ENCODE results near the gene MRI1.
"Not testable (repeated sequence)": the region's sequence is repeated elsewhere in the genome, so short reads cannot be mapped to it uniquely, and the experiment has no call there.

Gene MRI1

GRCh38 chr19:13793317-13793716 lies 29.0 kb downstream of the MRI1 start:
- DNase-seq = not testable (repeated sequence)

GRCh38 chr19:13794398-13794756 lies 30.1 kb downstream of the MRI1 start:
- DNase-seq = peak in 12 of 56 donors; percentile 4 to 36 (median 8)

DNA sequence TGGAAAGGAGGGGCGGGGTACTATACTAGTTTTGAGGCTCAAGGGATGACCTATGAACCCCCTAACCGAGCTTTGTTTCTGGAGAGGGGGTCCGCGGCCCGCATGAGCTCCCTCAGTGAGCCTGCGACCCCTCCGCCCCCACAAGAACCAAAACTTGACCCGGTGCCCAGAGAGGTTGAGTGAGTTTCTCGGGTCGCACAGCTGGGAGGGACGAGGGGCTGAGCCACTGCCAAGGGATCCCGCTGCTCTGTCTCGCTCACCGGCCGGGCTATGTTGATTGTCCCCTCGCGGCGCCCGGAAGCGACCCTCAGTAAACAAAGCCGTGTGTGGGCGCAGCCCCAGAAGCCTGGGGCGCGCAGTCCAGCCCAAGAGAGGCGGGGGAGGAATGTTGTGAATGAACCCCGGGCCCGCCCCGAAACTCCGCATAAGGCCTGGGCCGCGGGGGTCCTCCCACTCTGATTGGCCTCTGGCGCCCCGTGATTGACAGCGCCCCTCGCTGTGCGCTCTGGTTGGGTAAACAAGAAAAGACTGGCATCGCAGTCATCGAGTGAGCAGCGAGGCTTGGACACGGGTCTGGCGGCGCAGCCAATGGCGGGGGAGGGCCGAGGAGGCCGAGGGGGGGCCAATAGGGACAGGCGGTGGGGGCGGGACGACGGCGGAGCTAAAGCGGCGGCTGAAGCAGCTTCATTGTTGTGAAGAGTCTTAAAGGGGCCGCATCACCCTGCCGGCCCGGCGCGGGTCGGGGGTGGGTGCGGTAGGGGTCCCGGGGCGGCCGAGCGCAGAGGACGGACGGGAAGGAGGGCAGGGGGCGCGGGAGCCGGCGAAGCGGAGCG lies 30.7 kb downstream of the MRI1 start, which contains the start of gene ZSWIM4:
ZSWIM4 (plus strand) TSS at position 687 of the 833 bp plus-strand sequence. CDS start 206 bp downstream, outside the sequence.
- peak; percentile 55 to 99 (median 97) for DNase-seq

GRCh38 chr19:13795595-13796300 lies 31.4 kb downstream of the MRI1 start:
- DNase-seq = peak in 3 of 56 donors; percentile 39 to 58 (median 49)

DNA sequence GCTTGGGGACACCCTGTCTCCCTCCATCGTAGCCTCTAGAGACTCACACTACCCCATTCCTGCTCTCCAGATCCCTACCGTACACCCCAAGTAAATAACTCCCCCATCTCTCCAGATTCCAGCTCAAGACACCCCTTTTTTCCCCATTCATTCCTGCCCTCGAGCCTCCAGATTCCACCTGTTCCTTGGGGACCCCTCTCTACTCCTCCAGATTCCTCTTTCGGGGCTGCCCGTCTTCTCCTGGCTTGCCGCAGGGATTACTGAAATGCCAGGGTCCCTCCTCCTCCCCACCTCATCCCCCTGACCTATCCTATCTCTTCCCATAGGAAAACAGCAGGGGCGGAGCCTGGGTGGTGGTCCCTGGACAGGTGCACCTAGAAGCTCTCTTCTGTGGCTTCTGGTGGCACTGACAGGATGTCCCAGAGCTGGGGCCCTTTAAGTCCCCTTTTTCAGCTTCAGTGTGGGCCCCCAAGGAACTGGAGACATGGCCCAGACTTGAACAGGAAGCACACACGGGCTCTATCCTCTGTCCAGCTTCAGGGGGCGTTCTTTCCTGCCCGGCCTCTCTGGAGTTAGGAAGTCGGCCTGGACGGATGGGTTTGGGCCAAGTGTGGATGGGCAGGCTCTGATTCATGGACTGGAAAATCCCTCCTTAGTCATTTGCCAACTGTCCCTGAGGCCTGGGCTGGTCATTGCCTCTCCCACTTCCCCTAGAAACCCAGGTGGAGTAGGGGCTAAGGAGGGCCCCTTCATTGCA lies 32.2 kb downstream of the MRI1 start:
- DNase-seq = peak in 4 of 56 donors; percentile 2 to 18 (median 9)

DNA sequence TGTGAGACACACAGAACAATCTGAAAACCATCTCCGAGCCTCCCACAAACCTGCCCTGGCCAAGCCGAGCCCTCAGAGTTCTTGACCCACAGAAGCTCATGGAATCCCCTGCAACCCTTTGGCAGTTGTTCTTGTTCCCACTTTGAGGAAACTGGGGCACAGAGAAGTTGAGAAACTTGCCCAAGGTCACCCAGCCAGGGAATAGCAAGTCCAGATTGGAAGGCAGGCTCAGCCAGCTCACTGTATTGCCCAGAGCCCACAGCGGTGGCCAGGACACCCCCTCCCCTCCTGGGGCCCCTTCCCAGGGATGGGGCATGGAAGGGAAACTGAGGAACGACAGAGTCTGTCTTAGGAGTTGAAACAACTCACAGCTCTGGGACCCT lies 32.7 kb downstream of the MRI1 start:
- DNase-seq = no peak

- no peak for DNase-seq
These were observed 33.5 kb downstream of the MRI1 start for GRCh38 chr19:13797870-13798269.

DNA sequence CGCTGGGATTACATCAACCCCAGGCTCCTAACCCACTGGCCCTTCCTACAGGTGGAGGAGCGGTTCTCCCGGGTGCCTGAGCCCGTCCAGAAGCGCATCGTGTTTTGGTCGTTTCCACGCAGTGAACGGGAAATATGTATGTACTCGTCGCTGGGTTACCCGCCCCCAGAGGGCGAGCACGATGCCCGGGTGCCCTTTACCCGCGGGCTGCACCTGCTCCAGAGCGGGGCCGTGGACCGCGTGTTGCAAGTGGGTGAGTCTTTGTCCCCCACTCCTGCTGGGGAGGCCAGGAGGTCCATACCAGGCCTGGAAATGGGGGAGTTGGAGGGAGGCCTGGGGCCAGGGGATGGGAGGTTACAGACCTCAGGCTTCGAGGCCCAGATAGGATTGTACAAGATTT lies 35.3 kb downstream of the MRI1 start:
- no peak for DNase-seq

- DNase-seq = no peak
These were observed 38.7 kb downstream of the MRI1 start for GRCh38 chr19:13803038-13803437.

DNA sequence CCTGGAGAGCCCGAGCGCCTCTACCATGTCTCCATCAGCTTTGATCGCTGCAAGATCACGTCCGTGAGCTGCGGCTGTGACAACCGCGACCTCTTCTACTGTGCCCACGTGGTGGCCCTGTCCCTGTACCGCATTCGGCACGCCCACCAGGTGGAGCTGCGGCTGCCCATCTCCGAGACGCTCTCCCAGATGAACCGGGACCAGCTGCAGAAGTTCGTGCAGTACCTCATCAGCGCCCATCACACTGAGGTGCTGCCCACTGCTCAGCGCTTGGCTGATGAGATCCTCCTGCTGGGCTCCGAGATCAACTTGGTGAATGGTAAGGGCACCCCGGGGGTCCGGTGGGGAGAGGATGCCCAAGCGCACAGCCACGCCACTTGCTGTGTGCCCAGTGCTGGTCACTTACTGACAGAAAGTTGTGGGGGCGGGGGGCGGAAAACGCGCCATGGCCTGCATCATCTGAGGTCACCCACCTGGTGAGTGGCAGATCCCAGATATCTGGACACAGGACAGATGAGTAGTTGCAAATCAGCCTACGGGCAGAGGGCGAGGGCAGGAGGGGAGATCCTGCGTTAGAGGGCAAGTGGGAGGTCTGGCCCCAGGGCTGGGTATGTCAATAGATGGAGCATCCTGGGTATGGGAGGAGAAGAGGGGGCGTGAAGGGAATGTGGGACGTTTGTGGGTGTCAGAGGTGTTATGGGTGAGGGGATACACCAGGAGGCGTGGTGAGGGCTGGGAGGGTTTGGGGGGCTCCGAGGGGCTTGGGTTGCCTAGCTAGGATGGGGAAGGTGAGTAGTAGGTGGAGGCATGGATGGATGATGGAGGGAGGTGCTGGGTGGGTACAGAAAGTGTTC lies 40.7 kb downstream of the MRI1 start:
- DNase-seq = peak in 6 of 56 donors; percentile 7 to 41 (median 18)

DNA sequence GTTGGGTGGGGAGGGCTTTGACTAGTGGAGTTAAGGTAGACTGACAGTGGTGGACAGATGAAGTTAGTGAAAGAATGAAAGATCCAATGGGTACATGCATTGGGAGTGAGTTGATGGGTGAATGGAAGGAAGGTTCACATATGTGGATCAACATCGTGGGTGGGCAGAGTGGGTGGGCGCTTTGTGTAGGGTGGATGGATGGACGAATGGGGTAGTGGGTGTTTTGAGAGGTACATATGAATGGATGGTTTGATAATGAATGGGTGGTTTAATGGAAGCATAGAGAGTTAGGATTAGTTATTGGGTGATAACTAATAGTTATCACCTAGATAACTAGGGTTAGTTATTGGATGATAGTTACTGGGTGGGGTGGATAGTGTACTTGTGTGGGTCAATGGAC lies 42.4 kb downstream of the MRI1 start:
- DNase-seq = no peak

DNA sequence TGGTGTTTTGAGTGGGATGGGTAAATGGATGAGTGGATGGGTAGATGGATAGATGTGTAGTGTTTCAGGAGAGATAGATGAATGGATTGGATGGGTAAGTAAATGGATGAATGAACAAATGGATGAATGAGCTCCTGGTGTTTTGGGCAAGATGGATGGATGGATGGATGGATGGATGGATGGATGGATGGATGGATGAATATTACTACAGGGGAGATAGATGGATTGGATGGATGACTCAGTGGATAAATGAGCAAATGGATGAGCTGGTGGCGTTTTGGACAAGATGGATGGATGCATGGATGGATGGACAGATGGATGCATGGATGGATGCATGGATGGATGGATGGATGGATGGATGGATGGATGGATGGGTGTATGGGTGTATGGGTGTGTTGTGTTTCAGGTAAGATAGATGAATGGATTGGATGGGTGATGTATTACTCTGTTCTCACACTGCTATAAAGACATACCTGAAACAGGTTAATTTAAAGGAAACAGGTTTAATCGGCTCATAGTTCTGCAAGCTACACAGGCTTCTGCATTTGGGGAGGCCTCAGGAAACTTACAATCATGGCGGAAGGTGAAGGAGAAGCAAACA lies 43.2 kb downstream of the MRI1 start:
- DNase-seq = no peak

DNA sequence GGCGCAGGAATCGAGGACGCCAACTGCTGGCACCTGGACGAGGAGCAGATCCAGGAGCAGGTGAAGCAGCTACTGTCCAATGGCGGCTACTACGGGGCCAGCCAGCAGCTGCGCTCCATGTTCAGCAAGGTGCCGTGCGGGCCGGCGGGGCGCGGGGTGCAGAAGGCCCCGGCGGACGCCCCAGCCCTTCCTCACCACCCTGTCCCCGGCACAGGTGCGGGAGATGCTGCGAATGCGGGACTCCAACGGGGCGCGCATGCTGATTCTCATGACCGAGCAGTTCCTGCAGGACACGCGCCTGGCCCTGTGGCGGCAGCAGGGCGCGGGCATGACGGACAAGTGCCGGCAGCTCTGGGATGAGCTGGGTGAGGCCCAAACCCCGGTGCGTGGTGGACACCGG lies 44.5 kb downstream of the MRI1 start:
- DNase-seq = no peak

DNA sequence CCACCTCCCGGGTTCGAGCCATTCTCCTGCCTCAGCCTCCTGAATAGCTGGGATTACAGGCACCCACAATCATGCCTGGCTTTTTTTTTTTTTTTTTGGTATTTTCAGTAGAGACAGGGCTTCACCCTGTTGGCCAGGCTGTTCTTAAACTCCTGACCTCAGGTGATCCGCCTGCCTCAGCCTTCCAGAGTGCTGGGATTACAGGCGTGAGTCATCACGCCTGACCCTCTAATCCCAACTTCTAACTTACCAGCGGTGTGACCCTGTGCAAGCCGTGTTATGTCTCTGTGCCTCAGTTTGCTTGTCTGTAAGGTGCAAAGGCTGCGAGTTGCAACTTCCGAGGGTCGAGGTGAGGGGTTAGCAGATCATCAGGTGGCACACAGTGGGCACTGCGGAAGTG lies 48.2 kb downstream of the MRI1 start:
- no peak for DNase-seq

DNA sequence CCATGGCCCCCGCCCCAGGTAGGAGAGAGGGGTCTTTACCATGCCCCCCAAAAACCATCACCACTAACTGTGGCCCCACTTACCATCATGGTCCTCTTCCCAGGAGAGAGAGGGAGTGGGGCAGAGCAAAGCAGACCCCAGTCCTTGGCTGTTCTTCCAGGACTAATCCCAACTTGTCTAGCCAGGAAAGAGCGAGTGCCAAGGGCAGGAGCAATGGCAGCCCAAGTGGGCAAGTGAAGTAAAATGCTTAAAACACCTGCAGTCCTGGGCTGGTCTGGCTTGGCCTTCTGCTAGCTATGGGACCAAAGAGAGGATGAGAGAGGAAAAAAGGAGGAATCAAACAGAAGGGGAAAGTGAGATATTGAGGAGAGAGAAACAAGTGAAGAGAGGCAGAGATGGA lies 48.8 kb downstream of the MRI1 start:
- DNase-seq = no peak

DNA sequence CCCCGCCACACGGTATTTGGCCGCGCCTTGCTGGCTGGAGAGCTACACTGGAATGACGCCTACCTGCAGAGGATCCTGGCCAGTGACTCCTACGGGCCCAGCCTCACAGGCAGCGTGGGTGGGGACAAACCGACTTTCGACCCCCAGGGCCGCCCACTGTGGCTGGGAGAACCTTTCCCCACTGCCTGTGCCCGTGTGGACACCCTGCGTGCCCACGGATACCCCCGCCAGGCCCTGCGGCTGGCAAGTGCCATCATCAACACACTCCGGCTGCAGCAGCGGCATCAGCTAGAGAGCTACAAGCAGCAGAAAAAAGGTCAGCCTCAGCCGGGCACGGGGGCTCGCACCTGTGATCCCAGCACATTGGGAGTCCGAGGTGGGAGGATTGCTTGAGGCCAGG lies 50.2 kb downstream of the MRI1 start:
- DNase-seq = no peak

DNA sequence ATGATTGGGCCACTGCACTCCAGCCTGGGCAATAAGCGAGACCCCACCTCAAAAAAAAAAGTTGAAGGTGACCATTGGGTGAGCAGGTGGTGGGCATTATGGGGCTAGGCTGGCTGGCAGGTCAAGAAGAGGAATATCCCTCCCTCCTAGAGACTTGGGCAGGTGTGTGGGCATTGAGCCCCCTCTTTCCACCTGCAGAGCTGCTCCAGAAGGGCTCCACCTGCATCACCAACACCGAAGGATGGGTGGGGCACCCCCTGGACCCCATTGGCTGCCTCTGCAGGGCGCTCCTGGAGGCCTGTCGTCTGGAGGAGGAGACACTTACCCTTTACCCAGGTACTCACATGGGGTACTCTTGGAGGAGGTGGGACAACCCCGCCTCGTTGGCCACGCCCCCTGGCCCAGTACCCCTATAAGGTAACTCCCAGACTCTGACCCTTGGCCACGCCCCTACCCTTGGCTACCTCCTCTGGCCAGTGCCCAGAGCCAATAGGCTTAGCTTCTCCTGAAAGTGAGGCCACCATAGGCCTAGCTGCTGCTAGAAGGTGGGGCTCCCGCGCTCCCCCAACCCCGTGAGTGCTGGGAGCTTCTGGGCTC lies 52.8 kb downstream of the MRI1 start:
- DNase-seq = peak in 1 of 56 donors; percentile 14

GRCh38 chr19:13817615-13818371 lies 53.5 kb downstream of the MRI1 start:
- DNase-seq = peak in 3 of 56 donors; percentile 13 to 54 (median 41)

DNA sequence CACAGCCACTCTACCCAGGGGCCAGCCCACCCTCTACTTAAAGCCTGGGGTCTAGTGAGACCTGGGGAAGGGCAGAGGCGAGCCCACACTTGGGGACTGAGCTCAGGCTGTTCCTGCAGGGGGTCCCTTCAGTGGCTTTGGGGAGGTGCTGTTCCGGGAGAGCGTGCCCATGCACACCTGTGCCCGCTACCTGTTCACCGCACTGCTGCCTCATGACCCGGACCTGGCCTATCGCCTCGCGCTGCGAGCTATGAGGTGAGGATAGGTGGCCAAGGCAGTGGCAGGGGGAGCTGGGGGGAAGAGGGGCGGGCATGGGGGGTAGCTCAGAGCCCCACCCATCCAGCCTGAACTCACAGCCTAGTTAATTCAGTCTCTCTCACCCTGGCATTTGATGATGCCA lies 54.9 kb downstream of the MRI1 start:
- DNase-seq = no peak
